Activated CD8-positive, alpha-beta memory T cell treated with anti-CD3 and anti-CD28 coated beads for 4 hours (primary cell): Measurements from ENCODE around the gene RNASEH2B.

Experiments used
- DNase-seq, 2 donors: peaks; one replicate each; pipeline ENCODE4 v3.0.0-alpha.2; 2020; ENCODE audit warnings: low read depth in 2 of 2

Gene RNASEH2B

GRCh38 chr13:50909605-50910484, at the start of gene RNASEH2B:
Gene RNASEH2B (plus strand): TSS chr13:50909791. CDS start chr13:50910077, 286 bp downstream.
- peak; percentile 35 to 39 for DNase-seq

GRCh38 chr13:50864492-50864891, 45.1 kb upstream of the RNASEH2B start:
- no peak for DNase-seq

GRCh38 chr13:50866817-50867636, 42.6 kb upstream of the RNASEH2B start:
- no peak for DNase-seq

GRCh38 chr13:50867637-50867945, 42.0 kb upstream of the RNASEH2B start:
- DNase-seq: no peak

GRCh38 chr13:50871405-50871804, 38.2 kb upstream of the RNASEH2B start:
- DNase-seq: no peak

GRCh38 chr13:50873467-50873866, 36.1 kb upstream of the RNASEH2B start:
- no peak for DNase-seq

- no peak for DNase-seq
These were observed 35.6 kb upstream of the RNASEH2B start for GRCh38 chr13:50873991-50874390.

- DNase-seq: no peak
These were observed 26.7 kb upstream of the RNASEH2B start for GRCh38 chr13:50882816-50883435.

- DNase-seq: no peak
These were observed 25.9 kb upstream of the RNASEH2B start for GRCh38 chr13:50883728-50884127.

GRCh38 chr13:50884265-50884664, 25.3 kb upstream of the RNASEH2B start:
- DNase-seq: no peak

- no peak for DNase-seq
These were observed 22.4 kb upstream of the RNASEH2B start for GRCh38 chr13:50887151-50887550.

- DNase-seq: no peak
These were observed 21.2 kb upstream of the RNASEH2B start for GRCh38 chr13:50888362-50888761.

- no peak for DNase-seq
These were observed 20.3 kb upstream of the RNASEH2B start for GRCh38 chr13:50889317-50889716.

- no peak for DNase-seq
These were observed 18.4 kb upstream of the RNASEH2B start for GRCh38 chr13:50891206-50891605.

- peak in 1 of 2 donors; percentile 19 for DNase-seq
These were observed 17.2 kb upstream of the RNASEH2B start for GRCh38 chr13:50892210-50892944.

- DNase-seq: no peak
These were observed 16.3 kb upstream of the RNASEH2B start for GRCh38 chr13:50893211-50893852.

- no peak for DNase-seq
These were observed 15.6 kb upstream of the RNASEH2B start for GRCh38 chr13:50894012-50894411.

GRCh38 chr13:50894504-50894903, 15.1 kb upstream of the RNASEH2B start:
- DNase-seq: no peak

GRCh38 chr13:50898338-50898737, 11.3 kb upstream of the RNASEH2B start:
- DNase-seq: no peak

- no peak for DNase-seq
These were observed 7.9 kb upstream of the RNASEH2B start for GRCh38 chr13:50901701-50902100.

- no peak for DNase-seq
These were observed 4.3 kb upstream of the RNASEH2B start for GRCh38 chr13:50905256-50905655.
